Measurements from ENCODE around the gene LRRC3C.

Gene LRRC3C

DNA sequence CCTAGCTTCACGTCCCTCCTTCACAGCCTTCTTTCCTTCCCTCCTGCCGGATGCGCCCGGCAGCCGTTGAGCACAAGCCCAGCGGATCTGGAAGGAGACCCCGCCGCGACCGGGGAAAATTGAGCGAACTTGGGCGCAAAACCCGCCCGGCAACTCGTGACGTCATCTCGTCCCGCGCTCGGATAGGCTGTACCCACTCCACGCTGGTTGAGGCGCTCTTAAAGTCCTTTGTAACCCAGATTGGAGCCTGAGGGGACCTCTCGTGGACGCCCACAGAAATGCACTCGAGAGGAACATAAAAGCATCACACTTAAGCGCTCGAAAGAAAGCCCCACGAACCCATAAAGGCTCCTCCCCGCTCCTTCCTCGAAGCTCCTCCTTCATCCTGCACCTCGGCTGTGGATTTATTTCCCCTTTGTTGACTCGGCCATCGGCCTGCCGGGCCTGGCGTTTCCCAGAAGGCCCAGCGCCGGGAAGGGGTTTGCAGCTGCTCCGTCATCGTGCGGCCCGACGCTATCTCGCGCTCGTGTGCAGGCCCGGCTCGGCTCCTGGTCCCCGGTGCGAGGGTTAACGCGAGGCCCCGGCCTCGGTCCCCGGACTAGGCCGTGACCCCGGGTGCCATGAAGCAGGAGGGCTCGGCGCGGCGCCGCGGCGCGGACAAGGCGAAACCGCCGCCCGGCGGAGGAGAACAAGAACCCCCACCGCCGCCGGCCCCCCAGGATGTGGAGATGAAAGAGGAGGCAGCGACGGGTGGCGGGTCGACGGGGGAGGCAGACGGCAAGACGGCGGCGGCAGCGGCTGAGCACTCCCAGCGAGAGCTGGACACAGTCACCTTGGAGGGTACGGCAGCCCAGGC lies 53.0 kb downstream of the LRRC3C start, which contains the start of gene PSMD3:
Gene PSMD3 (plus strand): TSS at position 457 of the 856 bp plus-strand sequence. CDS start 164 bp downstream, at position 621.
- peak; percentile 96 for DNase-seq

GRCh38 chr17:39981207-39981741 lies 53.7 kb downstream of the LRRC3C start:
- no peak for DNase-seq

GRCh38 chr17:39981766-39982375 lies 54.3 kb downstream of the LRRC3C start:
- no peak for DNase-seq

GRCh38 chr17:39988206-39988810 lies 60.8 kb downstream of the LRRC3C start:
- no peak for DNase-seq

GRCh38 chr17:39994448-39994847 lies 66.9 kb downstream of the LRRC3C start:
- no peak for DNase-seq

Data from activated T-cell treated with anti-CD3 and anti-CD28 coated beads for 4 hours (primary cell).